Endothelial cell of umbilical vein (primary cell): Measurements from ENCODE around the gene RHBDD3. TPM values are rescaled to one million over a fixed set of nuclear protein-coding genes. Genes with fewer than 3 reads are reported as not detected.

ENCODE experiments used
- BruUV-seq: library from RNA; stranded (reverse); fragments of 400-500 nt; replicated peaks from 2 replicates; lab custom pipeline; 2021; lab: Mats Ljungman, UMichigan
- CTCF ChIA-PET: fragments of 300-600, 350-600 bp; sonication (Branson Sonifier 250); formaldehyde crosslinking; loops from one replicate; lab custom pipeline; 2021; ENCODE audit warnings: antibody characterized with exemption, inconsistent platforms; lab: Charles Lee
- POLR2A ChIA-PET: fragments of 300-600, 350-600 bp; sonication (Branson Sonifier 250); formaldehyde crosslinking; loops from one replicate; lab custom pipeline; 2021; ENCODE audit warnings: antibody characterized with exemption, inconsistent platforms; lab: Charles Lee
- DNase-seq: peaks from one replicate; pipeline ENCODE4 v3.0.0-alpha.2; 2011; ENCODE audit warnings: low read depth, low spot score
- FAIRE-seq: peaks from 2 replicates; lab custom pipeline; 2011; peaks lifted over from hg19 to GRCh38; lab: Jason Lieb, UNC
- H2AFZ ChIP-seq: 2 replicates; pipeline ENCODE4 v1.6.0; 2012; ENCODE audit warnings: low read depth, low read length, control low read depth, inconsistent platforms
- H3K27ac ChIP-seq: 2 replicates; pipeline ENCODE4 v1.5.1; 2011; ENCODE audit warnings: low read depth, mild to moderate bottlenecking, control low read depth, low read length, moderate library complexity; ENCODE audit not compliant: insufficient read depth
- H3K27me3 ChIP-seq, 2 experiments: 2 replicates each; pipeline versions ENCODE4 v1.6.0 to v1.6.1; 2011; ENCODE audit warnings: low read length in 2 of 2, mixed read lengths in 1 of 2; ENCODE audit not compliant: control insufficient read depth in 2 of 2, insufficient read depth in 2 of 2
- H3K36me3 ChIP-seq, 2 experiments: 2 replicates in 1 of 2; 3 replicates in 1 of 2; pipeline ENCODE4 v1.5.1; 2011; ENCODE audit warnings: low read length in 2 of 2, mild to moderate bottlenecking in 1 of 2, moderate library complexity in 1 of 2; ENCODE audit not compliant: control insufficient read depth in 2 of 2, insufficient read depth in 2 of 2; ENCODE audit errors: extremely low read depth in 1 of 2
- H3K4me1 ChIP-seq: 3 replicates; pipeline ENCODE4 v1.5.1; 2011; ENCODE audit warnings: mild to moderate bottlenecking, low read length; ENCODE audit not compliant: control insufficient read depth, insufficient read depth; ENCODE audit errors: extremely low read depth
- H3K4me2 ChIP-seq: 2 replicates; pipeline ENCODE4 v1.6.1; 2011; ENCODE audit warnings: low read length, control low read depth, mixed read lengths; ENCODE audit not compliant: insufficient read depth
- H3K4me3 ChIP-seq, 3 experiments: fragments of 200-600 bp in 1 of 3; sonication (generic), shearing (Covaris generic) in 1 of 3; replicated peaks in 1 of 3; 2 replicates each; pipeline ENCODE4 v1.5.1; 2011 to 2016; ENCODE audit warnings: control low read depth in 3 of 3, low read length in 3 of 3, mild to moderate bottlenecking in 2 of 3, inconsistent platforms in 1 of 3, low read depth in 1 of 3, moderate library complexity in 1 of 3; ENCODE audit not compliant: insufficient read depth in 1 of 3
- H3K79me2 ChIP-seq: 2 replicates; pipeline ENCODE4 v1.6.0; 2012; ENCODE audit warnings: low read length, inconsistent platforms; ENCODE audit not compliant: control insufficient read depth, insufficient read depth
- H3K9ac ChIP-seq: replicated peaks from 2 replicates; pipeline ENCODE3; 2011; ENCODE audit warnings: low read length, control low read depth; ENCODE audit not compliant: insufficient read depth; ENCODE audit errors: extremely low read depth
- H3K9me1 ChIP-seq: replicated peaks from 3 replicates; pipeline ENCODE4 v1.6.0; 2011; ENCODE audit warnings: mild to moderate bottlenecking, low read length; ENCODE audit not compliant: control insufficient read depth, insufficient read depth; ENCODE audit errors: extremely low read depth
- H3K9me3 ChIP-seq: replicated peaks from 2 replicates; pipeline ENCODE4 v1.5.1; 2012; ENCODE audit warnings: low read length, inconsistent platforms; ENCODE audit not compliant: control insufficient read depth, insufficient read depth
- H4K20me1 ChIP-seq: replicated peaks from 2 replicates; pipeline ENCODE3; 2011; ENCODE audit warnings: mild to moderate bottlenecking, low read length; ENCODE audit not compliant: control insufficient read depth, insufficient read depth; ENCODE audit errors: extremely low read depth
- CTCF ChIP-seq, 2 donors: IDR thresholded peaks; 1 replicate in 1 of 2; 2 replicates in 1 of 2; pipeline ENCODE4 v1.5.1; 2011; ENCODE audit warnings: low read length in 2 of 2, mild to moderate bottlenecking in 2 of 2, moderate library complexity in 2 of 2, control low read depth in 1 of 2, inconsistent platforms in 1 of 2, low read depth in 1 of 2; ENCODE audit not compliant: insufficient read depth in 1 of 2; ENCODE audit errors: extremely low read depth in 1 of 2
- EZH2 ChIP-seq: IDR thresholded peaks from 2 replicates; pipeline ENCODE4 v1.6.1; 2012; ENCODE audit warnings: borderline replicate concordance, low read depth, mild to moderate bottlenecking, moderate library complexity, low read length, inconsistent platforms; ENCODE audit not compliant: severe bottlenecking
- FOS ChIP-seq: IDR thresholded peaks from 2 replicates; pipeline ENCODE4 v1.6.1; 2011; ENCODE audit warnings: mild to moderate bottlenecking, low read length, moderate library complexity, borderline replicate concordance; ENCODE audit not compliant: insufficient read depth
- GATA2 ChIP-seq: IDR thresholded peaks from 2 replicates; pipeline ENCODE4 v1.7.0; 2011; ENCODE audit warnings: low read depth, mild to moderate bottlenecking, moderate library complexity, mixed read lengths, low read length; ENCODE audit not compliant: insufficient read length, insufficient read depth
- JUN ChIP-seq: IDR thresholded peaks from 2 replicates; pipeline ENCODE4 v1.6.1; 2011; ENCODE audit warnings: borderline replicate concordance, low read depth; ENCODE audit not compliant: insufficient read length, insufficient read depth
- MAX ChIP-seq: IDR thresholded peaks from 2 replicates; pipeline ENCODE4 v1.6.1; 2011; ENCODE audit not compliant: insufficient read depth, insufficient read length
- MYC ChIP-seq: IDR thresholded peaks from one replicate; pipeline ENCODE4 v1.6.1; 2011; ENCODE audit warnings: mild to moderate bottlenecking, low read depth, low read length
- POLR2A ChIP-seq: IDR thresholded peaks from 2 replicates; pipeline ENCODE4 v1.6.1; 2012; ENCODE audit warnings: low read depth, mild to moderate bottlenecking, control low read depth, low read length
- POLR2AphosphoS5 ChIP-seq: IDR thresholded peaks from 2 replicates; pipeline ENCODE4 v1.6.1; 2012; ENCODE audit warnings: low read depth, mild to moderate bottlenecking, control low read depth, low read length, moderate library complexity; ENCODE audit not compliant: insufficient read depth
- dilution Hi-C: fragments of 300-500 bp; cut with MboI; formaldehyde crosslinking; loops from one replicate; pipeline ENCODE4 v1.15.0; 2019; ENCODE audit warnings: low sequenced_read_pairs; ENCODE audit not compliant: extremely low pct_ligation_motif_present
- intact Hi-C: fragments of 100-400 bp; cut with micrococcal nuclease; formaldehyde crosslinking; loops from one replicate; pipeline ENCODE4 v1.10.0; 2022
- polyA plus RNA-seq, 4 experiments: library from polyadenylated mRNA; depleted of rRNA in 3 of 4; stranded (reverse) in 3 of 4; unstranded in 1 of 4; fragments of >200 nt; gene quantifications; 2 replicates each; pipeline versions ENCODE4 v1.2.1 to v1.2.3, GENCODE V29; 2011 to 2012; ENCODE audit warnings: missing spikeins in 1 of 4
- total RNA-seq: library from RNA; stranded (reverse); gene quantifications from 2 replicates; pipeline ENCODE4 v1.2.3, GENCODE V29; 2021

Gene RHBDD3
- total and polyA plus RNA-seq, 2 donors (not counting 3 experiments of a cell fraction or from before 2014, with no cell fraction given): 31.3 to 37.2 TPM

- ChIA-PET POLR2A (interaction anchor here (1.7 kb wide), 1 partner anchor 9 kb away, joined by 3 read pairs; no protein-coding TSS in a partner anchor), CTCF (interaction anchor here (0.9 to 1.3 kb wide), 2 partner anchors 13 to 56 kb away, joined by 3 to 6 read pairs; no protein-coding TSS in a partner anchor)
- FAIRE-seq: no peak
- dilution Hi-C loops (no loop called here), intact Hi-C loops (no loop called here)
- Histone ChIP-seq H3K9ac (no peak overlapping the region), H3K4me2 (no peak overlapping the region), H2AFZ (no peak overlapping the region), H3K4me1 (no peaks in the 10 kb centered on the region), H3K27me3 (no peaks in the 10 kb centered on the region), H3K79me2 (no peaks in the 10 kb centered on the region), H3K36me3 (peaks cover 0 to 4% of the 10 kb centered on the region in 2 experiments), H3K4me3 (no peak overlapping the region), H3K9me3 (no peaks in the 10 kb centered on the region), H4K20me1 (no peaks in the 10 kb centered on the region), H3K9me1 (no peaks in the 10 kb centered on the region), H3K27ac (no peak overlapping the region)
- no TSS peak for BruUV-seq
- DNase-seq: no peak
- TF ChIP-seq FOS (no peak), JUN (no peak), POLR2A (no peak), MYC (no peak), MAX (no peak), GATA2 (no peak), CTCF (IDR thresholded peaks at IDR 0.05; ENCODE audit: extremely low read depth in 1 of 2, insufficient read depth in 1 of 2, low read depth in 1 of 2, low read length in 2 of 2) (no peak), EZH2 (no peak), POLR2AphosphoS5 (no peak)
Observed at GRCh38 chr22:29258407-29259252, 9.2 kb downstream of the RHBDD3 start.
